HepG2 (cell line): ENCODE results near the gene WWC1. TPM values are rescaled to one million over a fixed set of nuclear protein-coding genes. Genes with fewer than 3 reads are reported as not detected.

Experiments
- DMAP1 ChIP-seq: IDR thresholded peaks from 2 replicates; pipeline ENCODE4 v1.6.1; 2016
- DPF2 ChIP-seq: sonication (generic); formaldehyde crosslinking; IDR thresholded peaks from 2 replicates; pipeline ENCODE4 v1.4.0; 2020; ENCODE audit warnings: mild to moderate bottlenecking, low read depth, missing genetic modification reagents, borderline replicate concordance
- EEA1 ChIP-seq: sonication (generic); formaldehyde crosslinking; IDR thresholded peaks from 2 replicates; pipeline ENCODE4 v1.5.1; 2020; ENCODE audit warnings: mild to moderate bottlenecking, missing genetic modification reagents, borderline replicate concordance
- EHMT2 ChIP-seq: fragments of 200-600 bp; sonication (generic); IDR thresholded peaks from 2 replicates; pipeline ENCODE4 v1.7.0; 2017; ENCODE audit warnings: antibody characterized with exemption, low read depth, low read length, borderline replicate concordance
- ELF3 ChIP-seq: IDR thresholded peaks from 2 replicates; pipeline ENCODE4 v1.6.1; 2016; ENCODE audit warnings: missing genetic modification reagents, missing compliant biosample characterization
- NBN ChIP-seq: fragments of 450-650 bp; conservative IDR thresholded peaks from 2 replicates; pipeline ENCODE4 v1.6.1; 2017
- SPEN ChIP-seq: sonication (generic); formaldehyde crosslinking; IDR thresholded peaks from 2 replicates; pipeline ENCODE4 v1.5.1; 2020; ENCODE audit warnings: low read depth, mild to moderate bottlenecking, missing genetic modification reagents
- THAP9 ChIP-seq: sonication (generic); formaldehyde crosslinking; IDR thresholded peaks from 2 replicates; pipeline ENCODE4; 2020; ENCODE audit warnings: missing genetic modification reagents, mild to moderate bottlenecking, borderline replicate concordance
- YEATS2 ChIP-seq: sonication (generic); formaldehyde crosslinking; IDR thresholded peaks from 2 replicates; pipeline ENCODE4 v1.4.0; 2020; ENCODE audit warnings: missing genetic modification reagents, borderline replicate concordance
- ZBTB7B ChIP-seq: sonication (generic); formaldehyde crosslinking; IDR thresholded peaks from 2 replicates; pipeline ENCODE4 v1.4.0; 2020; ENCODE audit warnings: missing genetic modification reagents
- ZFP90 ChIP-seq: sonication (generic); formaldehyde crosslinking; IDR thresholded peaks from 2 replicates; pipeline ENCODE4 v1.8.0; 2022; ENCODE audit warnings: missing genetic modification reagents, mild to moderate bottlenecking, inconsistent platforms, borderline replicate concordance
- ZHX1 ChIP-seq: sonication (generic); formaldehyde crosslinking; IDR thresholded peaks from 2 replicates; pipeline ENCODE4 v1.8.1; 2022; ENCODE audit warnings: low read depth, mild to moderate bottlenecking, missing genetic modification reagents
- ZKSCAN5 ChIP-seq: sonication (generic); formaldehyde crosslinking; IDR thresholded peaks from 2 replicates; pipeline ENCODE4 v1.5.1; 2020; ENCODE audit warnings: mild to moderate bottlenecking, missing genetic modification reagents
- polyA plus RNA-seq, 8 experiments: library from polyadenylated mRNA; depleted of rRNA in 3 of 8; stranded (reverse) in 7 of 8; unstranded in 1 of 8; fragments of >200 nt; fragmentation: Illumina TruSeq in 4 of 8; extraction: Trizol in 4 of 8; gene quantifications; 2 replicates each; pipeline versions ENCODE4 v1.2.1 to v1.2.3, GENCODE V29; 2011 to 2016; ENCODE audit warnings: low read depth in 4 of 8, missing spikeins in 1 of 8, mixed read lengths in 1 of 8; ENCODE audit not compliant: insufficient read depth in 1 of 8
- total RNA-seq, 5 experiments: library from RNA; depleted of rRNA; stranded (reverse); fragments of >200 nt; fragmentation: Illumina TruSeq; extraction: Trizol; gene quantifications; 2 replicates each; pipeline ENCODE4 v1.2.3, GENCODE V29; 2016; ENCODE audit warnings: low read depth in 1 of 5
- TF ChIP-seq, protein P1 (sequence below): IDR thresholded peaks from 2 replicates; pipeline ENCODE4 v1.6.1; 2012; ENCODE audit warnings: inconsistent platforms
- TF ChIP-seq, protein P2 (sequence below): sonication (generic); formaldehyde crosslinking; IDR thresholded peaks from 2 replicates; pipeline ENCODE4 v1.5.1; 2020; ENCODE audit warnings: mild to moderate bottlenecking, moderate library complexity, missing genetic modification reagents
- TF ChIP-seq, protein P3 (sequence below): sonication (generic); formaldehyde crosslinking; IDR thresholded peaks from 2 replicates; pipeline ENCODE4 v1.4.0; 2020; ENCODE audit warnings: missing genetic modification reagents
- TF ChIP-seq, protein P4 (sequence below): sonication (generic); formaldehyde crosslinking; IDR thresholded peaks from 2 replicates; pipeline ENCODE4 v1.9.0; 2021; ENCODE audit warnings: missing genetic modification reagents, mild to moderate bottlenecking, borderline replicate concordance

WWC1 gene
- total and polyA plus RNA-seq, 2 of the 13 experiments (the other 11 are each of a cell fraction or from before 2014, with no cell fraction given), result 8.3 to 17.9 TPM

DNA sequence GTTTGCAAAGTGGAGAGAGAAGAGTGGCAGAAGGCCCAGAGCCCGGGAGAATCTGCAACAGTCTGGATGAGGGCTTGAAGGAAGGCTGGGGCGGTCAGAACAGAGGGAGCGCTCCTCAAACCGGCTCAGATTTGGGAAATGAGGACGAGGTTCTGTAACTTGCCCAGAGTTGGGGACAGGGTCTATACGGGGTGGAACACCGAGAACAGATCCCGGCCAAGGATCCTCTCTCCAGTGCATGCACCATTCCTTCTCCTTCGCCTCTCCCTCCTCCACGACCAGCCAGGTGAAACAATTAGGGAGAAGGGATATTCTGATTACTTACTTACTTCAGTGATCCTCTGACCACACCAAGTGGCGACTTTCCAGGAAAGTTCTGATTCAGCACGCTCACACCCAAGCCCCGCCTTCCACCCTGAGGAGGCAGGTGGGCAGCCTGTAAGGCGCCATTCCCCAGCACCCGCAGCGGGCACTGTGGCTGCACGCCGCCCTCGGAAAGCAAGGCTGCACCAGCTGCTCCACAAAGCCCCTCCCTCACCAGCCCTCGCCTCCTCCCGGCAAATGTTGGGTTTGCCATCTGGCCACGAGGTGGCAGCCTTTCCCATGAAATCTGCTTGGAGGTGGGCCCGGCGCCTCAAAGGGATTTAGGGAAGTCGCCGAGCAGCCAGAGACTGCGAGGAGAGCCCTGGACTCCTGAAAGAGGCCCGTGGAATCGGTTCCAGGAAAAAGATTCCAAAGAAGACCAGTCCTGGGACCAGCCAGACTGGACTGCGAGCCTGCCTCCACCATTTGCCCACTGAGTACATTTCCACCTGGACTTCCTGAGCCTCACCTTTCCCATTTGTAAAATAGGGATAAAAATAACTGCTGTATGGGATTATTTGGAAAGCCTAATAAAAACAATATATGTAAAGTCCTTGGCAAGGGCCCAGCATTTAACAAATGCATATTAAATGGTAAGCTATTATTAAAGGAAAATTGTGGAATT lies 22.2 kb upstream of the WWC1 start (continued):
- TF ChIP-seq, protein P1, sequence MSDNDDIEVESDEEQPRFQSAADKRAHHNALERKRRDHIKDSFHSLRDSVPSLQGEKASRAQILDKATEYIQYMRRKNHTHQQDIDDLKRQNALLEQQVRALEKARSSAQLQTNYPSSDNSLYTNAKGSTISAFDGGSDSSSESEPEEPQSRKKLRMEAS, result no peak
- TF ChIP-seq EEA1 (CRISPR knock-in tag), result no peak
- TF ChIP-seq ZFP90 (CRISPR knock-in tag), result peak; percentile 53; the same call in 1 of the 2 replicates
- TF ChIP-seq ZKSCAN5 (CRISPR knock-in tag), result no peak
- TF ChIP-seq, protein P2, sequence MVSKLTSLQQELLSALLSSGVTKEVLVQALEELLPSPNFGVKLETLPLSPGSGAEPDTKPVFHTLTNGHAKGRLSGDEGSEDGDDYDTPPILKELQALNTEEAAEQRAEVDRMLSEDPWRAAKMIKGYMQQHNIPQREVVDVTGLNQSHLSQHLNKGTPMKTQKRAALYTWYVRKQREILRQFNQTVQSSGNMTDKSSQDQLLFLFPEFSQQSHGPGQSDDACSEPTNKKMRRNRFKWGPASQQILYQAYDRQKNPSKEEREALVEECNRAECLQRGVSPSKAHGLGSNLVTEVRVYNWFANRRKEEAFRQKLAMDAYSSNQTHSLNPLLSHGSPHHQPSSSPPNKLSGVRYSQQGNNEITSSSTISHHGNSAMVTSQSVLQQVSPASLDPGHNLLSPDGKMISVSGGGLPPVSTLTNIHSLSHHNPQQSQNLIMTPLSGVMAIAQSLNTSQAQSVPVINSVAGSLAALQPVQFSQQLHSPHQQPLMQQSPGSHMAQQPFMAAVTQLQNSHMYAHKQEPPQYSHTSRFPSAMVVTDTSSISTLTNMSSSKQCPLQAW, result peak; percentile 90
- TF ChIP-seq, protein P3, sequence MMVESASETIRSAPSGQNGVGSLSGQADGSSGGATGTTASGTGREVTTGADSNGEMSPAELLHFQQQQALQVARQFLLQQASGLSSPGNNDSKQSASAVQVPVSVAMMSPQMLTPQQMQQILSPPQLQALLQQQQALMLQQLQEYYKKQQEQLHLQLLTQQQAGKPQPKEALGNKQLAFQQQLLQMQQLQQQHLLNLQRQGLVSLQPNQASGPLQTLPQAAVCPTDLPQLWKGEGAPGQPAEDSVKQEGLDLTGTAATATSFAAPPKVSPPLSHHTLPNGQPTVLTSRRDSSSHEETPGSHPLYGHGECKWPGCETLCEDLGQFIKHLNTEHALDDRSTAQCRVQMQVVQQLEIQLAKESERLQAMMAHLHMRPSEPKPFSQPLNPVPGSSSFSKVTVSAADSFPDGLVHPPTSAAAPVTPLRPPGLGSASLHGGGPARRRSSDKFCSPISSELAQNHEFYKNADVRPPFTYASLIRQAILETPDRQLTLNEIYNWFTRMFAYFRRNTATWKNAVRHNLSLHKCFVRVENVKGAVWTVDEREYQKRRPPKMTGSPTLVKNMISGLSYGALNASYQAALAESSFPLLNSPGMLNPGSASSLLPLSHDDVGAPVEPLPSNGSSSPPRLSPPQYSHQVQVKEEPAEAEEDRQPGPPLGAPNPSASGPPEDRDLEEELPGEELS (CRISPR knock-in tag), result no peak
- 0 out of 2 replicates have a peak, but pooled peaks have one; percentile 74 for TF ChIP-seq ZHX1 (CRISPR knock-in tag)
- TF ChIP-seq YEATS2, result peak; percentile 44; the same call in 1 of the 2 replicates
- 0 out of 2 replicates have a peak, but pooled peaks have one; percentile 34 for TF ChIP-seq ZBTB7B (CRISPR knock-in tag)
- no peak for TF ChIP-seq NBN
- TF ChIP-seq EHMT2, result no peak
- TF ChIP-seq DPF2 (CRISPR knock-in tag), result no peak
- TF ChIP-seq DMAP1, result peak; percentile 33; the same call in 1 of the 2 replicates
- peak; percentile 58 for TF ChIP-seq ELF3 (CRISPR knock-in tag)
- TF ChIP-seq, protein P4, sequence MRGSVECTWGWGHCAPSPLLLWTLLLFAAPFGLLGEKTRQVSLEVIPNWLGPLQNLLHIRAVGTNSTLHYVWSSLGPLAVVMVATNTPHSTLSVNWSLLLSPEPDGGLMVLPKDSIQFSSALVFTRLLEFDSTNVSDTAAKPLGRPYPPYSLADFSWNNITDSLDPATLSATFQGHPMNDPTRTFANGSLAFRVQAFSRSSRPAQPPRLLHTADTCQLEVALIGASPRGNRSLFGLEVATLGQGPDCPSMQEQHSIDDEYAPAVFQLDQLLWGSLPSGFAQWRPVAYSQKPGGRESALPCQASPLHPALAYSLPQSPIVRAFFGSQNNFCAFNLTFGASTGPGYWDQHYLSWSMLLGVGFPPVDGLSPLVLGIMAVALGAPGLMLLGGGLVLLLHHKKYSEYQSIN (CRISPR knock-in tag), result no peak
- peak; percentile 38; the same call in 1 of the 2 replicates for TF ChIP-seq THAP9 (CRISPR knock-in tag)
- TF ChIP-seq SPEN (CRISPR knock-in tag), result peak; percentile 49; the same call in 1 of the 2 replicates
